Keratinocyte (primary cell): ENCODE results near the gene FASN. TPM values are rescaled to one million over a fixed set of nuclear protein-coding genes. Genes with fewer than 3 reads are reported as not detected.

Source experiments
- DNase-seq: peaks from one replicate; pipeline ENCODE4 v3.0.0-alpha.2; 2011; ENCODE audit warnings: low read depth, missing footprints, low spot score
- FAIRE-seq: peaks from 2 replicates; lab custom pipeline; 2011; peaks lifted over from hg19 to GRCh38; lab: Jason Lieb, UNC
- H2AFZ ChIP-seq: 2 replicates; pipeline ENCODE4 v1.6.0; 2012; ENCODE audit warnings: low read length, control low read depth, inconsistent platforms; ENCODE audit not compliant: control insufficient read depth
- H3K27ac ChIP-seq: 2 replicates; pipeline ENCODE4 v1.5.1; 2011; ENCODE audit warnings: low read length; ENCODE audit not compliant: control insufficient read depth, insufficient read depth
- H3K27me3 ChIP-seq: 3 replicates; pipeline ENCODE4 v1.6.0; 2011; ENCODE audit warnings: low read length; ENCODE audit not compliant: control insufficient read depth, insufficient read depth; ENCODE audit errors: extremely low read depth
- H3K36me3 ChIP-seq, 2 experiments: 2 replicates in 1 of 2; 3 replicates in 1 of 2; pipeline ENCODE4 v1.5.1; 2011; ENCODE audit warnings: low read length in 2 of 2, mild to moderate bottlenecking in 1 of 2; ENCODE audit not compliant: control insufficient read depth in 2 of 2, insufficient read depth in 2 of 2; ENCODE audit errors: extremely low read depth in 1 of 2
- H3K4me1 ChIP-seq: 3 replicates; pipeline ENCODE4 v1.5.1; 2011; ENCODE audit warnings: low read length; ENCODE audit not compliant: control insufficient read depth, insufficient read depth; ENCODE audit errors: extremely low read depth
- H3K4me2 ChIP-seq: 3 replicates; pipeline ENCODE4 v1.6.0; 2011; ENCODE audit warnings: low read depth, low read length; ENCODE audit not compliant: control insufficient read depth, insufficient read depth; ENCODE audit errors: extremely low read depth
- H3K4me3 ChIP-seq, 3 experiments: fragments of 200-600 bp in 1 of 3; sonication (generic) in 1 of 3; 2 replicates in 2 of 3; 3 replicates in 1 of 3; pipeline ENCODE4 v1.5.1; 2011 to 2016; ENCODE audit warnings: low read length in 3 of 3, mild to moderate bottlenecking in 3 of 3, control low read depth in 2 of 3, inconsistent platforms in 1 of 3, low read depth in 1 of 3, mixed read lengths in 1 of 3, mixed run types in 1 of 3, moderate library complexity in 1 of 3; ENCODE audit not compliant: control insufficient read depth in 2 of 3, insufficient read depth in 2 of 3; ENCODE audit errors: extremely low read depth in 1 of 3
- H3K79me2 ChIP-seq: 2 replicates; pipeline ENCODE4 v1.6.0; 2012; ENCODE audit warnings: low read length; ENCODE audit not compliant: control insufficient read depth, insufficient read depth
- H3K9ac ChIP-seq: 3 replicates; pipeline ENCODE4 v1.6.0; 2011; ENCODE audit warnings: low read length; ENCODE audit not compliant: control insufficient read depth, insufficient read depth; ENCODE audit errors: extremely low read depth
- H3K9me1 ChIP-seq: 3 replicates; pipeline ENCODE4 v1.6.0; 2011; ENCODE audit warnings: low read length; ENCODE audit not compliant: control insufficient read depth, insufficient read depth; ENCODE audit errors: extremely low read depth
- H3K9me3 ChIP-seq: 2 replicates; pipeline ENCODE4 v1.5.1; 2012; ENCODE audit warnings: low read depth, low read length; ENCODE audit not compliant: control insufficient read depth
- H4K20me1 ChIP-seq: 3 replicates; pipeline ENCODE4 v1.6.0; 2011; ENCODE audit warnings: low read length; ENCODE audit not compliant: control insufficient read depth, insufficient read depth; ENCODE audit errors: extremely low read depth
- CTCF ChIP-seq, 3 experiments: IDR thresholded peaks in 1 of 3; conservative IDR thresholded peaks in 1 of 3; optimal IDR thresholded peaks in 1 of 3; 2 replicates in 2 of 3; 3 replicates in 1 of 3; pipeline versions ENCODE3 to v1.5.1; 2011; ENCODE audit warnings: low read length in 3 of 3, mild to moderate bottlenecking in 3 of 3, moderate library complexity in 2 of 3, control low read depth in 1 of 3, inconsistent platforms in 1 of 3; ENCODE audit not compliant: insufficient read depth in 2 of 3; ENCODE audit errors: extremely low read depth in 1 of 3
- EZH2 ChIP-seq: IDR thresholded peaks from one replicate; pipeline ENCODE4 v1.6.1; 2012; ENCODE audit warnings: inconsistent platforms, mild to moderate bottlenecking, low read length, moderate library complexity
- dilution Hi-C: fragments of 300-500 bp; cut with MboI; formaldehyde crosslinking; loops from one replicate; pipeline ENCODE4 v1.7.0; 2020; ENCODE audit warnings: low sequenced_read_pairs; ENCODE audit not compliant: extremely low pct_ligation_motif_present
- polyA plus RNA-seq, 5 experiments: library from polyadenylated mRNA; depleted of rRNA in 3 of 5; stranded (reverse) in 3 of 5; stranded (forward) in 1 of 5; unstranded in 1 of 5; fragments of >200 nt; gene quantifications; 1 replicate in 1 of 5; 2 replicates in 3 of 5; 3 replicates in 1 of 5; pipeline versions ENCODE4 v1.2.1 to v1.2.3, GENCODE V29; 2011 to 2012; ENCODE audit warnings: missing spikeins in 2 of 5, low read depth in 1 of 5, low replicate concordance in 1 of 5

FASN gene
- polyA plus RNA-seq, 1 donor (not counting 4 experiments of a cell fraction or from before 2014, with no cell fraction given) = 44.7 TPM

GRCh38 chr17:82033359-82034085, 64.5 kb downstream of the FASN start:
- dilution Hi-C loops = no loop called here
- Histone ChIP-seq H3K4me2 (no peak overlapping the region), H3K9me1 (no peaks in the 10 kb centered on the region), H3K4me3 (no peak overlapping the region), H3K36me3 (peaks cover 1 to 5% of the 10 kb centered on the region in 2 experiments), H3K9me3 (no peaks in the 10 kb centered on the region), H3K4me1 (peaks cover 24% of the 10 kb centered on the region), H3K27me3 (no peaks in the 10 kb centered on the region), H3K27ac (no peak overlapping the region), H3K79me2 (no peaks in the 10 kb centered on the region), H4K20me1 (peaks cover 3% of the 10 kb centered on the region), H3K9ac (no peak overlapping the region), H2AFZ (no peak overlapping the region)
- FAIRE-seq (no peak), DNase-seq (no peak)
- TF ChIP-seq EZH2 (no peak), CTCF (optimal IDR thresholded peaks at IDR 0.05 in 1 of 3, IDR thresholded peaks at IDR 0.05 in 1 of 3, conservative IDR thresholded peaks at IDR 0.05 in 1 of 3; ENCODE audit: extremely low read depth in 1 of 3, insufficient read depth in 2 of 3, low read length in 3 of 3) (no peak)

GRCh38 chr17:82031885-82032627, 66.0 kb downstream of the FASN start:
- Histone ChIP-seq H3K27ac (no peak overlapping the region), H3K79me2 (no peaks in the 10 kb centered on the region), H3K9ac (peak overlapping the region; percentile 52), H3K27me3 (no peaks in the 10 kb centered on the region), H3K4me2 (peak overlapping the region; percentile 62), H3K4me1 (peaks cover 20% of the 10 kb centered on the region), H4K20me1 (peaks cover 3% of the 10 kb centered on the region), H2AFZ (no peak overlapping the region), H3K4me3 (peak overlapping the region; percentile 34 to 46 (median 43)), H3K9me3 (no peaks in the 10 kb centered on the region), H3K36me3 (peaks cover 1 to 7% of the 10 kb centered on the region in 2 experiments), H3K9me1 (no peaks in the 10 kb centered on the region)
- TF ChIP-seq EZH2 = no peak
- TF ChIP-seq CTCF (optimal IDR thresholded peaks at IDR 0.05 in 1 of 3, IDR thresholded peaks at IDR 0.05 in 1 of 3, conservative IDR thresholded peaks at IDR 0.05 in 1 of 3; ENCODE audit: extremely low read depth in 1 of 3, insufficient read depth in 2 of 3, low read length in 3 of 3) = no peak
- no peak for FAIRE-seq
- no peak for DNase-seq
- dilution Hi-C loops = no loop called here
